ENCODE data around the gene STOML3. TPM values are rescaled to one million over a fixed set of nuclear protein-coding genes. Genes with fewer than 3 reads are reported as not detected.
"Not testable (repeated sequence)": the region's sequence is repeated elsewhere in the genome, so short reads cannot be mapped to it uniquely, and the experiment has no call there.

STOML3 gene
- total RNA-seq, 1 donor from 2014 or later = not detected

GRCh38 chr13:39006371-39007111 lies 15.9 kb upstream of the STOML3 start:
- ATAC-seq (ENCODE audit: poor library complexity); DNase-seq; intact Hi-C loops (cut with DNase I): not testable (repeated sequence)

- intact Hi-C loops (cut with DNase I) = no loop called here
- DNase-seq (no peak), ATAC-seq (ENCODE audit: poor library complexity) (no peak)
Measured at GRCh38 chr13:38998739-38999138, 8.1 kb upstream of the STOML3 start.

GRCh38 chr13:38993381-38993780 lies 2.8 kb upstream of the STOML3 start:
- DNase-seq = no peak
- ATAC-seq (ENCODE audit: poor library complexity) = no peak
- intact Hi-C loops (cut with DNase I) = no loop called here

DNA sequence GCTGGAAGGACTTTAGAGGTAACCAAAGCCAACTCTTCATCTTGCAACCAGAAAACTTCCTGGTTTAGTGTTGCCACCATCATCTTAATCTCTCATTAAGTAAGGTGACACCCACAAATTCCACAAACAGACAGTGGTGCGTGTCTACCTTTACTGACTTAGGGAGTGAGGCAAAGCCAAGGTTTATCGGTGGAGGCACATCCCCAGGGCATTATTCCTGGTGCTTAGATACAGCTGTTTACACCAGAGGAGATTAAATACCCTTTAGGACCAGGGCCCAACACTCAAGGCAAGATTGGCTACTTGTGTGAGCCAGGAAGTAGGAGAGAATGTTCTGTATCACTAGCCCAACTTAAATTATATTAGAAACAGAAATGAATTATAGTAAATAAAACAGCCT lies 9.5 kb downstream of the STOML3 start:
- intact Hi-C loops (cut with DNase I) = no loop called here
- no peak for ATAC-seq (ENCODE audit: poor library complexity)
- no peak for DNase-seq

DNA sequence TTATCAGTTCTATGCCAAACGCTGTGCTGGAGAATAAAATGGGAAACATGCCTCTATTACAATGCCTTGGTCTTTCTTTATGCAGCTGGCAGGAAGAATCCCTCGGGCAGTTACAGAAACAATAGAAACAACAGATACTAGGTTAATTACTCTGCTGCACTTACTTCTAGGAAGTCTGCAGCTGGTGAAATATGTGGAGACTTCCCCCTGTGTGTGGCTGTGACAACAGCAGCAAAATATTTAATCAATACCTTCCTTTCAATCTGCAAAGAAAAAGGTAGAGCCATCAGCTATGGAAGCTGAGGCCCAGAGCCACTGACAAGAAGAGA lies 9.9 kb downstream of the STOML3 start:
- ATAC-seq (ENCODE audit: poor library complexity) = no peak
- intact Hi-C loops (cut with DNase I) = no loop called here
- no peak for DNase-seq

DNA sequence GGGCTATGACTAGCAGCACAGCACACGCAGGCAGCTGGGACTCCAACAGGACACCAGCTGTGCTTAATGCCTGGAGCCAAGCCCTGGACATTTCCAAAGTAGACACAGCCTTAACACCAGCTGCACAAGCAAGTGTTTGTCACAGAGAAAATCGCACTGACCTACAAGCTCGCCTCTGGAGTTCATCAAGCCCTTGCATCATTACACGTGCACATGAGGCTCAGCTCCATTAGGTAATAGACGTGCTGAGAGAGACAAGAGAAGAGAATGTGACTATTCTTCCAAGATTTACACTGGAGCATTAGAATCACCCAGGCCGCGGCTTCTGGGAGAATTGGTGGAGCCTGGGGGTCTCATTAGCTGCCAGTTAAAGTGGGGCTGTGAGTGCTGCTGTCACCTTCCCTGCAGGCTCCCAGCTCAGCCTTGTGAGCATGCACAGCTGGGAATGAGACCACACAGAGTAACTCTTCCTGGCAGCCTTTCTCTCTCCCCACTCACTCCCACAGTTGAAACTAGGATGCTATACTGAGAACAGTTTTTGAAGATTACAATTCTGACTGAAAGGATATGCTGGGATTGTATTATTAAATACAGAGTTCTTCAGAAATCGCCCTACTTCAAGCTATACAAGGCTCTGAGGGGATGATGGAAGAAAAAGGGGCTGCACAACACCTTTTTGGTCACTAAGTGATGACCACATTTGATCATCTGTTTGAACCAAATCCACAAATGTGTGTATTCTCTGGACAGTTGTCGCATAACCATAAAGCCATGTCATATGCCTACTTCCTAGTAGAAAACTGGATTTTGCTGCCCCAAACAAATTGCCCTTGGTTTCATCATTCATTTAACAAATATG lies 10.5 kb downstream of the STOML3 start:
- intact Hi-C loops (cut with DNase I) = no loop called here
- DNase-seq (peak; percentile 55), ATAC-seq (ENCODE audit: poor library complexity) (peak; percentile 93)

DNA sequence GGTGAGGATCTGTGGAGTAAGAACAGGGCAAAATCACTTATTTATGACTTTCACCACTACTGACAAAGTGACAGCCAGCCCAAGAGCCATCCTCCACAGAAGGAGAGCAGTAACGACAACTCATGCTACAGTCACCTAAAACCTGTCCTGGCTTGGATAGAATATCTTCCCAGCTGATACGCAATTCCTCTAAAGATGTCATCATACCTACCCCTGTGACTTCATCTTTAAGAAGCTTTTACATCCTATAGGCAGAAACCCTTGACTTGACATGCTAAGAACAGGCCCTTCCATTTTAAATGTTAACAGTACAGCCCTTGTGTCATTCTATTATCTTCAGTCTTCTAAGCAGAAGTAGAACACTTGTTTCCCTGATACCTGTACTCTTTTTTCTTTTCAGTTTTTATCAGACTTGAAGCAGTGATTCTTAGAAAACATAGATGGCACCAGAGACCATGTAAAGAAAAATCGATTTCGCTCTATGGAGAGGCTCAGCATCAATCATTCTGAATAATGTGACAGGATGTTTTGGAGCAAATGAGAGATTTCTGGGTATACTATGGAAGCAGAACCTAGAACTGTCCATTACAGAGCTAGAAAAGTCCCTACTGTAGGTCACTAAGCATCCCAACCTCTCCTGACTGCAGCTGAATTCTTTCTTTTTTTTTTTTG lies 20.1 kb downstream of the STOML3 start:
- intact Hi-C loops (cut with DNase I) = no loop called here
- DNase-seq (no peak), ATAC-seq (ENCODE audit: poor library complexity) (no peak)

GRCh38 chr13:38969187-38969586 lies 21.4 kb downstream of the STOML3 start:
- ATAC-seq (ENCODE audit: poor library complexity) = no peak
- DNase-seq = no peak
- intact Hi-C loops (cut with DNase I) = no loop called here

DNA sequence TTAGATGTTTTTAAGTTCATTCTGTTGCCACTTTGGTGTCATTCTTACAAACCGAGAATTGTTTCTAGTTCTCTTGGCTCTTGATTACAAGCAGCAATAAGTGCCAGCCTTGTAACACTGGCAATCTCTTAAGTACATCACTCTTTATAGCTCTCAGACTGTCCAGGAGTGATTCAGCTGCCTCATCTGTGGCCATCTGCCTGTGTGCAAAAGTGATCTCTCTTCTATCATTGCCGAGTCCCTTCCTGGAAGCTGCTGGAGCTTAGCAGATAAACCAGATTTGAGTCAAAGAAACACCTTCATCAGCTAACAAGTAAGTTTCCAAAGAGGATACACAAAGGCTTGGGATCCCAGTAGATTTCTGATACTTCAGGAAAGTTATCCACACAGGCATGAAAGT lies 23.2 kb downstream of the STOML3 start:
- intact Hi-C loops (cut with DNase I) = no loop called here
- no peak for ATAC-seq (ENCODE audit: poor library complexity)
- no peak for DNase-seq

GRCh38 chr13:38965281-38965680 lies 25.4 kb downstream of the STOML3 start:
- no peak for ATAC-seq (ENCODE audit: poor library complexity)
- no peak for DNase-seq
- intact Hi-C loops (cut with DNase I) = no loop called here

DNA sequence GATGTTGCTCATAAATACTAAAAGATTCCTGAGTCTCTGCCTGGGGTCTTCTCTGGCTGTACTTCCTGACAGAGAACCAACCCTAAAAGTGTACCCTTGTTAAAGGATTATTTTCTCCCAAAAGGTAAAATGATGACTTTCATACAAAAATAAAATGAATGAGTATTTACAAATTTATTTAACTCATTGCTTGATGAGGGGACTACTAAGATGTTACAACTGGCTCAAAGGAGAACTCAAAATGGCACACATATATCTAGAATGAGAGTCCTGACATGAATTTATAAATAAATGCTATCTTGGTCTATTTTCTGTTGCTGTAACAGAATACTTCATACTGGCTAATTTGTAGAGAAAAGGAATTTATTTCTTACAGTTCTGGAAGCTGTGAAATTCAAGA lies 30.5 kb downstream of the STOML3 start:
- intact Hi-C loops (cut with DNase I) = no loop called here
- DNase-seq = no peak
- no peak for ATAC-seq (ENCODE audit: poor library complexity)

DNA sequence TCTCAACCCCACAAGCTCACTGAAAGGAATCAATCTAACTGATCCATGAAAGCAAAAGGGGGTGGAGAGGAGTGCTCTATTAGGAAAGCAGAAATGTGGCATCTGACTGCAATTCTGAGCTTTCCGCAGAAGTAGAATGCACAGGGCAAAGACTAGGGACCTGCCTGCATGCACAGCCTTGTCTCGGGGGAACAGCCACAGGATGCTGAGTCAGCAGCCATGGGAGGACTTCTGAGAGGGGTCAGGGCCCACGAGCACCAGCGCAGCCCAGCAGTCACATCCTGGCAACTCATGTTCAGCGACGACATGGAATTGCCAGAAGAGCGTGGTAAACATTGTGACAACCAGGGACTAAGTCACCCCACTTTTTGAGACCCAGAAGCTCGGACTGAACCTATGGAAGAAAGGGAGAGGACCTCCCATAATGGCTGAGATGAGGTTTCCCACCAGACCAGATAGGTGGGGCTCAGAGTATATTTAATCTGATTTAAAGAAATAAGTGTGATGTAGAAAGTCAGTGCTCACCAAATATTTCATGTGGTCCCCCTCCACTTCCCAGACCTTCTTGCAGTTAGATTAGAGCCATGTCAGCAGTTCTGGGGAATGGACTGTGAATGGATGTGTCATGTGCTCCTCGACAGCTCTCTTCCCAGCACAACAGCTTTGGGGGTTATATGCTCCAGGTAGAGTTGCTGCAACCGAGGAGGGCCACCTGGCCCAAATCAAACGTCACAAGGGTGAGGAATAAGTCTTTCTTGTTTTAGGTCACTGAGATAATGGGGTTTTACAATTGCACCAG lies 32.6 kb downstream of the STOML3 start:
- intact Hi-C loops (cut with DNase I) = no loop called here
- ATAC-seq (ENCODE audit: poor library complexity) (no peak), DNase-seq (no peak)

DNA sequence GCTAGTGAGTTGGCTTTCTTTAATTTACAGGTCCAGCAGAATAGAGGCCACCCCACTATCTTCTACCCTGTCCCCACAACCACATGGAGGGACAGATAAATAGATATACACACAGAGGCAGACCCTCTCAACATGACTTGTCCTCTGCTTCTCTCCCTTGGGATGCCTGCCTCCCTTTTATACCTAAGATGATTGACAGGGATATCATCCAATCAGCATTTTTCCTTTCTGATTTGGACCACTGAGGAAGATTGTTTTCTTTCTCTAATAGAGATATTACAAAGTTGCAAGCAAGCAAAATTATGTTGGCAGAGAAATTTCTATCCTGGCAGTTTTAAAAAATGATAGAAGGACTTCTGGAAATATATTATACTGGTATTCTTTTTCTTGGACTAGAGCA lies 35.8 kb downstream of the STOML3 start:
- no peak for ATAC-seq (ENCODE audit: poor library complexity)
- DNase-seq = no peak
- intact Hi-C loops (cut with DNase I) = no loop called here

DNA sequence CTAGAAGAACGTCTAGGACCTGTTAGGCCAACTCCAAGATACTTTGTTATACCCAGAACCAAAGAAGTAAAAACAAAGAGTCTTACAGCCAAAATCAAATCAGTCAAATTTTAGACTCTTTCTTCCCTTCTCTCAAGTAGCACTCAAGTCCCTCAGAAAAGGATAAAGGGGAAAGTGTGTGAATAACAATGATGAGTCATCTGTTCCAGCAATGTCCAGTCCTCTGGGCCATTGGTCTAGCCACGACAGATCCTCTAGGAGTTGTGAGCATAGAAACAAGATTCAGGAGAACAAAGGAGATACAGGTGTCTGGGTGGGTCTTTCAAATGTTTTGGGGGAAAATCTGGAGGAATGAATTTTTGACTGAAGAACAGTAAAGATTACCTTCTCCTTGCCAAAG lies 36.3 kb downstream of the STOML3 start:
- DNase-seq = no peak
- no peak for ATAC-seq (ENCODE audit: poor library complexity)
- intact Hi-C loops (cut with DNase I) = no loop called here

DNA sequence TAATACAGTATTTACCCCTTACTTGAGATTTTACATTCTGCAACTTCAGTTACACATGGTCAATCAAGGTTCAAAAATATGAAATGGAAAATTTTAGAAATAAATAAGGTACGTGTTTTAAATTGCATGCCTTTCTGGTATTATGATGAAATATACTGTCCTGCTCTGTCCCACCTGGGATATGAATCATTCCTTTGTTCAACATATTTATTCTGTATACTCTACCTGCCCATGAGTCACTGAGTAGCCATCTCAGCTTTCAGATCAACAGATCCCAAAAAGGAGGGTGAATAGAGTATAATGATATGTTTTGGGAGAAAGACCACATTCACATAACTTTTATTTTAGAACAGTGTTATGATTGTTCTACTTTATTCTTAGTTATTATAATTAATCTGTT lies 37.8 kb downstream of the STOML3 start:
- intact Hi-C loops (cut with DNase I) = no loop called here
- ATAC-seq (ENCODE audit: poor library complexity) (no peak), DNase-seq (no peak)

GRCh38 chr13:38951525-38952313 lies 38.9 kb downstream of the STOML3 start:
- DNase-seq (peak; percentile 36), ATAC-seq (ENCODE audit: poor library complexity) (no peak)
- intact Hi-C loops (cut with DNase I) = no loop called here

DNA sequence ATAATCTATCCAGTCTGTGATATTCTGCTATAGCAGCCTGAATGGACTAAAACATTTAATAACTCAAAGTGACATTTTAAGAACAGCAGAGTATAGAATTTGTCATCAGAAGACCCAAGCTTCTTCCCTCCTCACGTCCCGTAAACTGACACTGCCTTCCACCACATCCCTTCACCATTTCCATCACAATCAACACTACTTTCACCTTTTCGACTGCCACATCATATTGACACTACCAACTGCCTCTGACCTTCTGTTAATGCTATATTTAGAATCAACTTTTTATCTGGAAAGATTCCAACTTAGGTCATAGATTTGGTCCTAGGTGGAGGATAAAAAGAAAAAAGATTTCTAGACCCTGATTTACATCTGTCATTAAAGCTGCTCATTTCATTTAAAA lies 39.6 kb downstream of the STOML3 start:
- ATAC-seq (ENCODE audit: poor library complexity) (no peak), DNase-seq (no peak)
- intact Hi-C loops (cut with DNase I) = no loop called here

- intact Hi-C loops (cut with DNase I) = no loop called here
- DNase-seq (no peak), ATAC-seq (ENCODE audit: poor library complexity) (no peak)
Measured at GRCh38 chr13:38947054-38947453, 43.6 kb downstream of the STOML3 start.
